Dendritic cell treated with granulocyte-macrophage colony-stimulating factor and Interleukin-4, amounts not matched to agents 40 ng/mL and 50 ng/mL, for 4 days (primary cell): Measurements from ENCODE around the gene SPTBN1.

Experiments
- H3K27ac Mint-ChIP-seq: one replicate; pipeline ENCODE4 v1.8.0; 2022; ENCODE audit warnings: mild to moderate bottlenecking, mixed read lengths
- H3K27me3 Mint-ChIP-seq: one replicate; pipeline ENCODE4 v1.8.0; 2022; ENCODE audit warnings: mild to moderate bottlenecking, mixed read lengths
- H3K36me3 Mint-ChIP-seq: one replicate; pipeline ENCODE4 v1.8.0; 2022; ENCODE audit warnings: low read depth, mixed read lengths
- H3K4me1 Mint-ChIP-seq: one replicate; pipeline ENCODE4 v1.8.0; 2022; ENCODE audit warnings: low read depth, mixed read lengths
- H3K4me3 Mint-ChIP-seq: one replicate; pipeline ENCODE4 v1.8.0; 2022; ENCODE audit warnings: mild to moderate bottlenecking, moderate library complexity, mixed read lengths
- H3K9me3 Mint-ChIP-seq: one replicate; pipeline ENCODE4 v1.8.0; 2022; ENCODE audit warnings: mixed read lengths
- intact Hi-C: fragments of 100-400 bp; cut with micrococcal nuclease; formaldehyde crosslinking; loops from one replicate; pipeline ENCODE4 v1.15.0; 2022

Gene SPTBN1

GRCh38 chr2:54595161-54595803 lies 139.2 kb downstream of the SPTBN1 start:
- H3K36me3 Mint-ChIP-seq, result no peaks in the 10 kb centered on the region
- peaks cover 34% of the 10 kb centered on the region for H3K4me1 Mint-ChIP-seq
- H3K4me3 Mint-ChIP-seq, result no peak overlapping the region
- no peaks in the 10 kb centered on the region for H3K27me3 Mint-ChIP-seq
- no peaks in the 10 kb centered on the region for H3K9me3 Mint-ChIP-seq
- intact Hi-C loops, result no loop called here
- H3K27ac Mint-ChIP-seq, result no peak overlapping the region

- peaks cover 30% of the 10 kb centered on the region for H3K4me1 Mint-ChIP-seq
- no peaks in the 10 kb centered on the region for H3K36me3 Mint-ChIP-seq
- no peaks in the 10 kb centered on the region for H3K27me3 Mint-ChIP-seq
- no peak overlapping the region for H3K4me3 Mint-ChIP-seq
- intact Hi-C loops, result no loop called here
- peak overlapping the region; percentile 36 for H3K27ac Mint-ChIP-seq
- no peaks in the 10 kb centered on the region for H3K9me3 Mint-ChIP-seq
Observed at GRCh38 chr2:54595999-54596902, 140.1 kb downstream of the SPTBN1 start.

DNA sequence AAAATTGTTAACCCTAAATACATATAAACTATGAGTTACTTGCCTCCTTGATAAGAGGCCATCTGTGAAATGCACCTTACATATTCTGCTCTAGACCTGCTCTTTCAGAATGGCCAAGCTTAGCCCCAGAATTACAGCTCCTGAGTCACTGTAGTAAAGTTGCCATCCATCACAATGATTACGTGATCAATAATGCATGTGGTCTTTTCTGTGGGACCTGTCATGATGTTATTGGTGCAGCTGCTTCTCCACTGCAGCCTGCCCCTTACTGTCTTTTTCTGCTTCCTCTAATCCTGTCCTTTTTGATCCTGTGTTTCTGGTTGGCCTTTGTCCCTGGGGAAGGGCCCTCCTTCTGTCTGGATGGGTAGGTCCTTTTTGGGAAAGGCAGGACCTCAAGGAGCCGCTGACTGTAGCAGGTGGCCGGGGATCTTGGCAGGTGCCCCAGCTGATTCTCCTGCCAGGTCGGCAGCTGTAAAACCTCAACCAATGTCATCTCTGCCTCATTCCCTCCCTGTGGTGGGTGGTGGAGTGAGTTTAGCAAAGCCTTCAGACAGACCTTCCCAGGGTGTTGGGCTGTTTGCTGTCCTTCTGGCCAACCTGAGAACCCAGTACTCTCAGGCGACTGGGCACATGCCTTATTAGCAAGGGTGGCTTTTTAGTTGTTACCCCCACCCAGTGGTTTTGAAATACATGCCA lies 141.2 kb downstream of the SPTBN1 start:
- Mint-ChIP-seq H3K4me1 (peaks cover 30% of the 10 kb centered on the region), H3K9me3 (no peaks in the 10 kb centered on the region), H3K27ac (no peak overlapping the region), H3K27me3 (no peaks in the 10 kb centered on the region), H3K36me3 (no peaks in the 10 kb centered on the region), H3K4me3 (no peak overlapping the region)
- intact Hi-C loops, result no loop called here

DNA sequence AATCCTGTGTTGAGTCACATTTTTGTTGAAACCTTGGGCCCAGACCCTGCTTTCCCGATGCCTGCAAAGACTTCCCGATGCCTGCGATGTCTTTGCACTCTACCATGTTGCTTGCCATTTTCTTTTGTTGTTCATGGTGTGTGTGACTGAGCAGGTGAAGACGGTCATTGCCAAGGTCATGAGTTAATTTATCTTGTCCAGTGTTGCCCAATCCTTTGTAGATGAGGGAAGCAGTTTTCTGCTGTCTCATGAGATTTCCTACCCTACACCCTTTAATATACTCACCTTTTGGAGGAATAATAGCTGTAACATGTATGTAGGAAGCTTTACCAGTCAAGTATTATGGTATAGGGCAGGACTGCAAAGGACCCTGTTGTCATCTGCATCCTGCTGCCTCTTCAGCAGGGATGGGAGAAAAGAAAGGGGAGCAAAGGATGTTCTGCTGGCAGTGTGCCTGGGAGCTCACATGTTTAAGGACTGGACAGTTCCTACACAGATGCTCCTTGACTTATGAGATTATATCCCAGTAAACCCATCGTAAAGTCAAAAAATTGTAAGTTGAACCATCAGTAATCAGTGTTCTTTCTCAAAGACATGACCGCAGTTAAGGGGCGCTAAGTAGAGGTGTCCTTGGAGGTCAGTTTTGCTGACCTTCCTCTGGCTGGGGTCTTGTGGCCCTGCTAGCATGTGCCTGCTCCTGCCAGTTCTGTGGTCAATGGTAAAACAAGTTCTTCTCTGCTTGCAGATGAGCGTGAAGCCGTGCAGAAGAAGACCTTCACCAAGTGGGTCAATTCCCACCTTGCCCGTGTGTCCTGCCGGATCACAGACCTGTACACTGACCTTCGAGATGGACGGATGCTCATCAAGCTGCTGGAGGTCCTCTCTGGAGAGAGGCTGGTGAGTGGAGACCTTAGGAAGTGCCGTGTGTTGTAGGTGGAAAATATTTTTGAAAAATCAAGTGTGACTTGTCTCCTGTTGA lies 142.5 kb downstream of the SPTBN1 start:
- no peaks in the 10 kb centered on the region for H3K36me3 Mint-ChIP-seq
- no peaks in the 10 kb centered on the region for H3K27me3 Mint-ChIP-seq
- H3K4me1 Mint-ChIP-seq, result peaks cover 32% of the 10 kb centered on the region
- H3K9me3 Mint-ChIP-seq, result no peaks in the 10 kb centered on the region
- H3K4me3 Mint-ChIP-seq, result no peak overlapping the region
- intact Hi-C loops, result no loop called here
- no peak overlapping the region for H3K27ac Mint-ChIP-seq

DNA sequence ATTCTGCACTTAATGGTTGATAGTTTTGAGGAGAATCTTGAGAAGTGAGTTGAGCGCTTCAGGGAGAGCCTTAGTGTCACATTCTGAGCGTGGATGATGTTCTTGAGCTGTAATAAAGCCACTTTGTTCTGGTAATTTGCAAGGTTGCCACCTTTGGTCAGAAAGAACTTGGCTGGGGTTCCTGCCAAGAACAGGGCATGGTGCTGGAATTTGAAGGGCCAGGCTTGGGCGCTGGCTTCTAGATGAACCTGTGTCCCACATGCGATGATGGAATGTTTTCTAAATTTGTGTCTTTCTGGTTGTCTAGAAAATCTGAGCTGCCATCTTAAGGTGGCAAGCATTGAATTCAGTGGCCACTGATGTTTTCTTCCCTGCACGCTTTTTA lies 143.2 kb downstream of the SPTBN1 start:
- Mint-ChIP-seq H3K27ac (no peak overlapping the region), H3K4me1 (peaks cover 37% of the 10 kb centered on the region), H3K36me3 (no peaks in the 10 kb centered on the region), H3K27me3 (no peaks in the 10 kb centered on the region), H3K4me3 (no peak overlapping the region), H3K9me3 (no peaks in the 10 kb centered on the region)
- intact Hi-C loops, result no loop called here

- no peak overlapping the region for H3K4me3 Mint-ChIP-seq
- intact Hi-C loops, result no loop called here
- H3K27ac Mint-ChIP-seq, result no peak overlapping the region
- peaks cover 43% of the 10 kb centered on the region for H3K4me1 Mint-ChIP-seq
- no peaks in the 10 kb centered on the region for H3K9me3 Mint-ChIP-seq
- H3K27me3 Mint-ChIP-seq, result no peaks in the 10 kb centered on the region
- H3K36me3 Mint-ChIP-seq, result no peaks in the 10 kb centered on the region
Observed at GRCh38 chr2:54599914-54600313, 143.8 kb downstream of the SPTBN1 start.

GRCh38 chr2:54601339-54601738 lies 145.2 kb downstream of the SPTBN1 start:
- Mint-ChIP-seq H3K27me3 (no peaks in the 10 kb centered on the region), H3K9me3 (no peaks in the 10 kb centered on the region), H3K27ac (no peak overlapping the region), H3K4me1 (peaks cover 46% of the 10 kb centered on the region), H3K4me3 (no peak overlapping the region), H3K36me3 (no peaks in the 10 kb centered on the region)
- intact Hi-C loops, result no loop called here

DNA sequence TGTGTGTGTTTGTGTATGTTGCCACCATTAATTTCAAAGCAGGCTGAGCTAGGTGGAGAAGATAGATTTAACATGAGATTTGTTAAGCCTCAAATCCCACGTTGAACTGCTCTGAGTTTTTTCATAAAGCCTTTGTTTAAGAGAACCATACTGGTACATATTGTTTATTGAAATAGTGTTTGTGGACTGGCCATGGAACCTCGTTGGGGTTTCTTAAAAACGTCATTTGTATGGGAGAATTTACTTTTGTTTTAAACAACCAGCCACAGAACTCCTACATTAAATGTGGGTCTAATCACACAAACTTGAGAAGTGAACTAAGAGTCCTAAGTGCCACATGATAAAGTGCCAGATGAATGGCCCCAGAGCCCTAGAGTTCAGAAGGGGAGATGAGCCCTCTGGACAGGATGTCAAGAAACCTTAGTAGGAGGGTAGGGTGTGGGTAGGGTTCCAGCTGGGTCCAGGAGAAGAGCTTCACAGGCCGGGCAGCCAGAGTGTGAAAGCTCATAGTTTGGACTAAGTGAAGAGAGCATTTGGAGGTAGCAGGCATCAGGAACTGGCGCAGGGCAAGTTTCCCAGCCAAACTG lies 146.7 kb downstream of the SPTBN1 start:
- Mint-ChIP-seq H3K27ac (no peak overlapping the region), H3K4me1 (peaks cover 33% of the 10 kb centered on the region), H3K36me3 (no peaks in the 10 kb centered on the region), H3K9me3 (no peaks in the 10 kb centered on the region), H3K27me3 (no peaks in the 10 kb centered on the region), H3K4me3 (no peak overlapping the region)
- intact Hi-C loops, result no loop called here

DNA sequence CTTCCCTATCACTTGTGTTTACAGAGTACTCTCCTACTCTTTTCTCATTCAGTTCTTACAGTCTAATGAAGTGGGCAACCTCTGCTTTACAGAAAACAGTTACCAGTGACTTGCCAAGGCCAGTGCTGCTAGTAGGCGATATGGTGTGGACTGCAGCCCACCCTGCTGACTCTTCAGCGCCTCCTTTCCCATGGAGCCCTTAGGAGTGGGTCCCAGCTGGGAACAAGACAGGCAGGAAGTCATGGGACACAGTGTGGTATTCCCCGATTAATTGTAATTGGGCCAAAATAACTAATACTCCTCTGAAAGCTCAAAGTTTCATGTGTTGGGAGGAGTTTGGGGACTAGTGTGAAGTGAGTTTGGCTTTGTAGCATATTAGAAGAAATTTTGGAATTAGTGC lies 147.2 kb downstream of the SPTBN1 start:
- Mint-ChIP-seq H3K27ac (no peak overlapping the region), H3K27me3 (no peaks in the 10 kb centered on the region), H3K4me3 (no peak overlapping the region), H3K36me3 (no peaks in the 10 kb centered on the region), H3K9me3 (no peaks in the 10 kb centered on the region), H3K4me1 (peaks cover 28% of the 10 kb centered on the region)
- intact Hi-C loops, result no loop called here

DNA sequence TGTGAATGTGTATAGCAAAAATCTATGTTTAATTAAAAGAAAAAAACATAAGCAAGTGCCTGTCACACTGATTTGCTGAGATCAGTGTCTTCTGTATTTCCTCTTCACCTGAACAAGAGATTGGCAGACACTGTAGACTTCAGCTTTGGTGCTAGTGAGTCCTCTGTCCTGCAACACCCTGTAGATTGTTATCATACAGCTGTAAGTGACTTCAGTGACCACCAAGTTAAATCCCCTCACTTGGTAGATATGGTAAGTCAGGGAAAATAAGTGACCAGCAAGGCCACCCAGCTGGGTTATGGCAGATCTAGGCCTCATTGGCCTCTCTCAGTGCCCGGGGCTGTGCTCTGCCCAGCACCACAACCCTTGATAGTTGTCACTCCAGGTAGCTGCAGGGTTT lies 147.7 kb downstream of the SPTBN1 start:
- Mint-ChIP-seq H3K27ac (no peak overlapping the region), H3K4me1 (peaks cover 26% of the 10 kb centered on the region), H3K27me3 (no peaks in the 10 kb centered on the region), H3K36me3 (no peaks in the 10 kb centered on the region), H3K9me3 (no peaks in the 10 kb centered on the region), H3K4me3 (no peak overlapping the region)
- intact Hi-C loops, result no loop called here

DNA sequence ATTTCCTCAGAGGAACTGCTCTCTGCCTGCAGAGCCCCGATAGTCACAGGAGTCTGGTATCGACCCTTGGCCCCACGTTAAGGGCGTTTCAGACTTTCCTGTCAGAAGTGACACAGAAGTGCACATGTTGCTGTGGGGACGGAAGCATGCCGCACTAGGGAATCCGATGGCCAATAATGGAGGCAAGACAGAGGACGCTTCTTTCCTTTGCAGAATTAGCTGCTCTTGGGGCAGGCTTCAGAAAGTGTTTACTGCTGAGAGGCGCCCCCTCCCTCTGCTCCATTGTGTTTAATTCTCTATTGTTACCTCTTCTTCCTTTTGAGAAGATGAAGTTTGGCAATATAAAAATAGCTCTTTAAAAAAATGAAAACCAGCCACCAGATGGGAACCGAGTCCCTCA lies 148.7 kb downstream of the SPTBN1 start:
- intact Hi-C loops, result no loop called here
- peak overlapping the region; percentile 63 for H3K4me3 Mint-ChIP-seq
- no peaks in the 10 kb centered on the region for H3K36me3 Mint-ChIP-seq
- H3K9me3 Mint-ChIP-seq, result no peaks in the 10 kb centered on the region
- H3K27me3 Mint-ChIP-seq, result no peaks in the 10 kb centered on the region
- H3K27ac Mint-ChIP-seq, result no peak overlapping the region
- peaks cover 26% of the 10 kb centered on the region for H3K4me1 Mint-ChIP-seq

- Mint-ChIP-seq H3K9me3 (no peaks in the 10 kb centered on the region), H3K4me3 (no peak overlapping the region), H3K27ac (no peak overlapping the region), H3K4me1 (peaks cover 26% of the 10 kb centered on the region), H3K36me3 (no peaks in the 10 kb centered on the region), H3K27me3 (no peaks in the 10 kb centered on the region)
- intact Hi-C loops, result no loop called here
Observed at GRCh38 chr2:54605836-54606235, 149.7 kb downstream of the SPTBN1 start.

- peaks cover 26% of the 10 kb centered on the region for H3K4me1 Mint-ChIP-seq
- no peaks in the 10 kb centered on the region for H3K36me3 Mint-ChIP-seq
- no peaks in the 10 kb centered on the region for H3K27me3 Mint-ChIP-seq
- H3K4me3 Mint-ChIP-seq, result no peak overlapping the region
- no peak overlapping the region for H3K27ac Mint-ChIP-seq
- no peaks in the 10 kb centered on the region for H3K9me3 Mint-ChIP-seq
- intact Hi-C loops, result no loop called here
Observed at GRCh38 chr2:54606393-54606958, 150.3 kb downstream of the SPTBN1 start.
